Endothelial cell of hepatic sinusoid (primary cell): ENCODE results near the gene IL20RB.

Experiments
- in situ Hi-C: cut with HindIII; loops from 2 replicates; pipeline ENCODE4 v1.10.0; 2017; ENCODE audit warnings: low sequenced_read_pairs

Gene IL20RB, protein sequence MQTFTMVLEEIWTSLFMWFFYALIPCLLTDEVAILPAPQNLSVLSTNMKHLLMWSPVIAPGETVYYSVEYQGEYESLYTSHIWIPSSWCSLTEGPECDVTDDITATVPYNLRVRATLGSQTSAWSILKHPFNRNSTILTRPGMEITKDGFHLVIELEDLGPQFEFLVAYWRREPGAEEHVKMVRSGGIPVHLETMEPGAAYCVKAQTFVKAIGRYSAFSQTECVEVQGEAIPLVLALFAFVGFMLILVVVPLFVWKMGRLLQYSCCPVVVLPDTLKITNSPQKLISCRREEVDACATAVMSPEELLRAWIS

DNA sequence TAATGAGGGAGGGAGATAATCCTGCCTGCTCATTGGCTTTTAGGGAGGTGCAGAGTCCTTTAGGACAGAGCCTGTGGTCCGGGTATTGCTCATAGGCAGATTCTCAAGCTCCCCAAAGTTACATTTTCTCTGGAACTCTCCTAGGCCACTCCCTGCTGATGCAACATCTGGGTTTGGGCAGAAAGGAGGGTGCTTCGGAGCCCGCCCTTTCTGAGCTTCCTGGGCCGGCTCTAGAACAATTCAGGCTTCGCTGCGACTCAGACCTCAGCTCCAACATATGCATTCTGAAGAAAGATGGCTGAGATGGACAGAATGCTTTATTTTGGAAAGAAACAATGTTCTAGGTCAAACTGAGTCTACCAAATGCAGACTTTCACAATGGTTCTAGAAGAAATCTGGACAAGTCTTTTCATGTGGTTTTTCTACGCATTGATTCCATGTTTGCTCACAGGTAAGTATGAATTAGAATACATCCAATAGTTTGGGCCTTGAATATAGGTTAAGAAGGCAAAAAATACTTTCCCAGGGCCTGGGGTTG is at the start of gene IL20RB:
Gene IL20RB (plus strand): TSS at position 233 of the 538 bp plus-strand sequence. CDS start 131 bp downstream, at position 364.
- in situ Hi-C loops: loop anchor here (5.0 kb wide), 1 partner anchor 34 kb away; no protein-coding TSS in a partner anchor

DNA sequence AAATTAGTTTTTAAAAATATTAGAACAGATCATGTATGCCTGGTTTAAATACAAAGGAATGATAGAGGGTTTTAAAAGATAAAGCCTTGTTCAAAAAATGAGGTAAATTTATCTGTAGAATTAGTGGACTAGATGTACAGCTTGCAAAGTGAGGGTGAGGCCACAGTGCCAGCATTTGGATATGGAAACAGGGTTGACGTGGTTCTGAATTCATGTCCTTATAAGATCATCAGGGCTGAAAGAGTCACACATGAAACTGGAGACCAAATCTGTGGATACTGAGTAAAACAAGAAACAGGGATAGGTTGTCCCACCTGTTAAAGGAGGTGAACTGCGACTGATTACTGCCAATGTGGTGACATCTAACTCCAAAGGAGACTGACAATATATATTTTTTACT is 49.5 kb upstream of the IL20RB start:
- in situ Hi-C loops: no loop called here

DNA sequence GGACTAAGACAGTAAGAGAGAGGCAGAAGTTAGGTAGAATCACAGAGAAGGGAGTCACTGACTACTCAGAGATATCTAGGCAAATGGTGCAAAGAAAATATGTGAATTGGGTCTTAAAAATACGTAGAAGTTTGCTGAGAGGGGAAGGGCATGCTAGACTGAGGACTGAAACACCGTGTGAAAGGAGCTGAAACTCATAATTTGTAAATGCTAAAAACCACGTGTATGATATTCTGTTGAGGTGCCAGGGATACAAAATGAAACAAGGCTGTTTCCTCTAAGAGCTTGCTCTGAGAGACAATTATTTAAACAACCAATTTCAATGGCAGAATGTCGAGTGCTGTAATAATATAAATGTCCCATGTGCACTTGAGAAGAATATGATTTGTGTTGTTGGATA is 48.6 kb upstream of the IL20RB start:
- in situ Hi-C loops: no loop called here

DNA sequence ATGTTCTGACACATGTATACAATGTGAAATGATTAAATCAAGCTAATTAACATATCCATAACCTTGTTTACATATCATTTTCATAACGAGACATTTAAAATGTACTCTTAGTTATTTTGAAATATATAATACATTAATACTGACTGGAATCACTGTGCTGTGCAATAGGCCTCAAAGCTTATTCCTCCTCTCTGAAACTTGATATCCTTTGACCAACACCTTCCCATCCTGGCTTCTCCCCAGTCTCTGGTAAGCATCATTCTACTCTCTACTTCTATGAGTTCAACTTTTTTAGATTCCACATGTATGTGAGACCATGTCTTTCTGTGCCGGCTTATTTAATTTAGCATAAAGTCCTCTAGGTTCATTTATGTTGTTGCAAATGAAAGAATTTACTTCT is 47.1 kb upstream of the IL20RB start:
- in situ Hi-C loops: loop anchor here (5.0 kb wide), 1 partner anchor 67 kb away; no protein-coding TSS in a partner anchor

DNA sequence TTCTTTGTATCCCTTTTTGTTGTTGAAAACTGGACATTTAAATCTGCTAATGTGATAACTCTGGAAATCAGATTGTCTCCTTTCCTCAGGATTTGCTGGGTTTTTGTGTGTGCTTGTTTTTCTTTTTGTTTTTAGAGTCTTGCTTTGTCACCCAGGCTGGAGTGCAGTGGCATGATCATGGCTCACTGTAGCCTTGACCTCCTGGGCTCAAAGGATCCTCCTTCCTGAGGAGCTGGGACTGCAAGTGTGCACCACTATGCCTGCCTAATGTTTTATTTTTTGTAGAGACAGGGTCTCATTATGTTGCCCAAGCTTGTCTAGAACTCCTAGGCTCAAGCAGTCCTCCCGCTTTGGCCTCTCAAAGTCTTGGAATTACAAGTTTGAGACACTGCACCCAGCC is 44.6 kb upstream of the IL20RB start:
- in situ Hi-C loops: loop anchor here (5.0 kb wide), 1 partner anchor 64 kb away; no protein-coding TSS in a partner anchor

DNA sequence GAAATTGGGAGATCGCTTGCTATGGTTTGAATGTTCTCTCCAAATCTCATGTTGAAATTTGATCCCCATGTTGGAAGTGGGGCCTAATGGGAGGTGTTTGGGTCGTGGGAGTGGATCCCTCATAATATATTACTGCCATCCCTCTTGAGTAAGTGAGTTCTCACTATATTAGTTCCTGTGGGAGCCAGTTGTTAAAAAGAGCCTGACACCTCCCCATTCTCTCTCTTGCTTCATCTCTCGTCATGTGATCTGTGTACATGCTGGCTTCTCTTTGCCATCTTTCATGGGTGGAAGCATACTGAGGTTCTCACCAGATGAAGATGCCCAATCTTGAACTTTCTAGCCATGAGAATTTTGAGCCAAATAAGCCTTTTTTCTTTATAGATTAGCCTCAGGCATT is 43.0 kb upstream of the IL20RB start:
- in situ Hi-C loops: loop anchor here (5.0 kb wide), 1 partner anchor 63 kb away; no protein-coding TSS in a partner anchor

DNA sequence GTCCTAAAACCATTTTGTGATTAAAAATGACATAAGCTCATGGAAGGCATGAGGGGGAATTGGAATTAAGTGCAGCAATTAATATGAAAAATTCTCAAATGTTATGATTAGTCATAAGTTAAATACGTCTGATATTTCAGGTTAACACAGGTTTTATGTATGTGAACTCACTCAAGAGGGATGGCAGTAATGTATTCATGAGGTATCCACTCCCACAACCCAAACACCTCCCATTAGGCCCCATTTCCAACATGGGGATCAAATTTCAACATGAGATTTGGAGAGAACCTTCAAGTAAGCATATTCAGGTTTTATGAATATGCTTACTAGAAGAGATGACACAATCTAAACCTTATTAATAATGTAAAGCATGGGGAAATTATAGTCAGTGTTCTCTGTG is 41.6 kb upstream of the IL20RB start:
- in situ Hi-C loops: no loop called here

DNA sequence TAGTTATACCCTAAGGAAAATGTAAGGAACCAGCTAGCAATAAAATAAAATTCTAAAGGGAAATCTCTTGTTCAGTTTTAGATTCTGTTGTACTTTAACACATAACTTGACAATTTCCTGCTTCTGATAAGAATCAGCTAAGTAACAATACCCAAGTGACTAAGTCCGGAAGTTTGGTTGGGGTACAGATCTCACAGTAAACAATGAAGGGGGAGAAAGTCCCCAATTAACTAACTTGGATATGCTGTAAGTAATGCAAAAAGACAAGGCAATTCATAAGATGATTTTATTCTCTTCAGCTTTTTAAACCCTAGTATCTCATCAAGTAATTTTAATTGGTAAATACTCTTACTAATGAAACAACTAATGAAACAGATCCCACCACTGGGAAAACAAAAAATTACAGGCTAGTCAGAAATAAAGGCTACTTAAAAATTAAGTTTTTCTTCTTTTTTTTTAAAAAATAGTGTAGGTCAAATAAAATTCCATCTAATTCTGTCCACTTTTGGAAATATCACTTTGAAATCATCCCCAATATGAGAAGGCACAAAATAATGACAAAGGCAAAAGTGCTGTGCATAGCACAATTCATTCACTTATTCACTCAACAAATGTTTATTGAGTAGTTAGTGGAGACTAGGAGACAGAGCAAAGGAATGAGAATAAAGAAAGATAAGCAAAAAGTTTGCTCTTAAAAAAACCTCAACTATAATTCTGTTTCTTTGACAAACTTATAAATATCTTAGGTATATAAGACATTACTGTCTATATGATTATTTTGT is 37.8 kb upstream of the IL20RB start:
- in situ Hi-C loops: no loop called here

DNA sequence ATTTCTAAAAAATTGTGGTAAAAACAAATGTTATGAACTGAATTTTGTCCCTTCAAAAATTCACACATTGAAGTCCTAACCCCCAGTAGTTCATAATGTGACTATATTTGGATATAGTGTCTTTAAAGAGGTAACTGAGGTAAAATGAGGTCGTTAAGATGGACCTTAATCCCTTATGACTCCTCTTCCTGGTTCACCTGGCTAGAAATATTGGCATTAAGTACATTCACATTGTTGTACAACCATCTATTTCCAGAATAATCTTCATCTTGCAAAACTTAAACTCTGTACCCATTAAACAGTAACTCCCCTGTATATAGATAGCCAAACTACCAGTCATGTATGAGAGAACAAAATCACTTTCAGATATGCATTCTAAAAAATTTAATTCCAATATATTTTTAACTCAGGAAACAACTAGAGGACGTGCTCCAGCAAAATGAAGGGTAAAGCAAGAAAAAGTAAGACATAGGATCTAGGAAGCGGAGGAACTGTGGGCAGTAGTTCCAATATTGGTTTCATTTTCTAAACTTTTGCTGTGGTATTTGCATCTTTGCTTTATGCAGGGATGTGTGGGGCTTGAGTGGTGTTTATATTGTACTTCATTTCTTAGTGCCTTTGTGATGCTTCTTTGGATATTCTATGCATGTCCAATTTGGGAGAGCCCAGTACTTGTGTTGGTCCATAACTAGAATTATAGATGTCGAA is 36.7 kb upstream of the IL20RB start:
- in situ Hi-C loops: no loop called here

DNA sequence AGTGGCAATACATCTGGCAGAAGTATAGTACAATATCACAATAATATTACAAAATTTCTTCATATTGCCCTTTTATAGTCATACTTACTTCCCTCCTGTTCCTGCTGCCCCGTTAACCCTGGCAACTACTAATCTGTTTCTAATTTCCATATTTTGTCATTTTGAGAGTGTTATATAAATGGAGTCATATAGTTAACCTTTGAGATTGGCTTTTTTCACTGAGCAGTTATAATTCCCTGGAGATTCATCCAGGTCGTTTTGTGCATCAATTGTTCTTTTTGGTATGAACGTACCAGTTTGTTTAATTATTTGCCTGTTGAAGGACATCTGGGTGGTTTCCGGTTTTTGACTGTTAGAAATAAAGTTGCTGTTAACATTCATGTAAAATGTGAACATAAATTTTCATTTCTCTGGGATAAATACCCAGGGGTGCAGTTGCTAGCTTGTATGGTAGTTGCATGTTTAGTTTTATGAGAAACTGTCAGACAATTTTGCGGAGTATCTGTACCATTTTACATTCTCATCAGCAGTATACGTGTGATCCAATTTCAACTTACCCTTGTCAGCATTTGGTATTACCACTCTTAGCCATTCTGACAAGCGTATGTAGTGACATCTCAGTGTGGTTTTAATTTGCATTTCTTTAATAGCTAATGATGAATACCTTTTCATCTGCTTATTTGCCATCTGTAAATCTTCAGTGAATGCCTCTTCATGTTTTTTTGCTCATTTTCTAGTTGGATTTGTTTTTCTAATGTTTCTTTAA is 32.2 kb upstream of the IL20RB start:
- in situ Hi-C loops: no loop called here

DNA sequence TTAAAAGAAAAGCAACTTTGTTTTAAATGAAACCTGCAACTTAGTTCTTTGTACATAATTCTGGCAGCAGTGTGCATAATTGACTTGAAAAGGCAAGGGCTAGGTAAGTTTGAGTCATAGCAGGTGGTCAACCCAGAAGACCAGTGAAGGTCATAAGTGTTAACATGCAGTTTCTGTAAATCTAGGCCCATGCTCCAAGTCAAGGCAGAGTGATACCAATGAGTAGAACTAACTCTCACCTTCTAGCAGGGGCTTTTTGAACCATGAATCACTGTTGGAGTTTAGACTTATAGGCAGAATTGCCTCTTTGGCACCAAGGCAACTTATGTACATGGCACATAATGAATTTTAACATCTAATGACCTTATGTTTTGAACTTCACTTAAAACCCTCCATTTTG is 29.5 kb upstream of the IL20RB start:
- in situ Hi-C loops: no loop called here

DNA sequence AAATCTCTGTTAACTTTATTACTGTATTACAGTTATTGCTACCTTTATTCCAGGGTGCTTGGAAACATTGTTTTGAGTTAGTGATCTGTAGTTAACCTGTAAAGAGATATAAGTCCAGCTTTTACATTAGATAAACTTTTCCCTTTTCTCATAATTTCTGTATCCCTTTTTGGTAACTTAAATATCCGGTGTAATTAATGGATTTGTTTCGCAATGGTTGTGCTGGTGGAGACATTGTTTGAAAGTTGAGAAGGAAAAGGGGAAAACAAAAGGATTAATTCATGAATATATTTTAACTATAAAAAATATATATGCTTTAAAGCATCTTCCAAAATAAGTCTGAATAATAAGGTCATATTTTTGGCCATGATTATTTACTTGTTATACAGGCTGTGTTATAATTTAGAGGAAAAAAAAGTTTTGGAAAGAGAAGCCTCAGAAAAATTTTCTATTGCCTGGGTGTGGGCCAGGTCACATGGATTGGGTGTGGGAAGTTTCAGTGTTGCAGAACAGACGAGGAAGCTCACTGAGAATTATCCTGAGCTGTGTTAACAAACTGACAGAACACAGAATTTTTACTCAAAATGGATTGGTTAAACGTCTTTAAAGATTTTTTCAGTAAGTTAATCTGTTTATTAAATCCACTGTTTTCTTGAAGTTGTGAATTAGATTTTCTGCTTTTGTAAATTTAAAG is 27.7 kb upstream of the IL20RB start:
- in situ Hi-C loops: no loop called here

DNA sequence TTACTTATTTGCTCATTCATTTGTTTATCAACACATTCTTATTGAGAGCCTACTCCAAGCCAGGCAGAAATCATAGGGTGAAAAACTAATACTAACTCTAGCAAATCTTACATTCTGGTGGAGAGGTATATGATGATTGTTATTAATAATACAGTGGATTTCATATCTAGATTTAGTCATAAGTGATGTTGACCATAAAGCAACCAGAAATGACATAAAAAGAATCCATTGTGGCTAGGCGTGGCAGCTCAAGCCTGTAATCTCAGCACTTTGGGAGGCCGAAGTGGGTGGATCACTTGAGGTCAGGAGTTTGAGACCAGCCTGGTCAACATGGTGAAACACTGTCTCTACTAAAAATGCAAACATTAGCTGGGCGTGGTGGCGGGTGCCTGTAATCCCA is 26.2 kb upstream of the IL20RB start:
- in situ Hi-C loops: no loop called here

DNA sequence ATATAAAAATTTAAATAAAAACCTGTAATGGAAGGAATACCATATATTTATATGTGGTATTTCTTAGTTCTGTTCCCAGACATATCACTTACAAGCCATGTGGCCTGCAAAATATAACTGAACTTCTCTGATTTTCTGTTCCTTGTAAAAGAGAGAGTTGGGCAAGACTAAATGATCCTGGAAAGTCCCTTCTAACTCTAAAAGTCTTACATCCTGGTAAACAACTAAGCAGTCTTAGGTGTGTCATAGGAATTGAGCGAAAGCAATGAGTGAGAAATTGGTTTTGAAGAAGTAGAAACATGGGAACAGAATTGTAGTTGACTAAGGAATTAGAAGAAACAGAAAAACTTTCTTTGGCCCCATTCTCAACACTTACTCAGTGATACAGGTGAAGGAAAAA is 25.3 kb upstream of the IL20RB start:
- in situ Hi-C loops: no loop called here

DNA sequence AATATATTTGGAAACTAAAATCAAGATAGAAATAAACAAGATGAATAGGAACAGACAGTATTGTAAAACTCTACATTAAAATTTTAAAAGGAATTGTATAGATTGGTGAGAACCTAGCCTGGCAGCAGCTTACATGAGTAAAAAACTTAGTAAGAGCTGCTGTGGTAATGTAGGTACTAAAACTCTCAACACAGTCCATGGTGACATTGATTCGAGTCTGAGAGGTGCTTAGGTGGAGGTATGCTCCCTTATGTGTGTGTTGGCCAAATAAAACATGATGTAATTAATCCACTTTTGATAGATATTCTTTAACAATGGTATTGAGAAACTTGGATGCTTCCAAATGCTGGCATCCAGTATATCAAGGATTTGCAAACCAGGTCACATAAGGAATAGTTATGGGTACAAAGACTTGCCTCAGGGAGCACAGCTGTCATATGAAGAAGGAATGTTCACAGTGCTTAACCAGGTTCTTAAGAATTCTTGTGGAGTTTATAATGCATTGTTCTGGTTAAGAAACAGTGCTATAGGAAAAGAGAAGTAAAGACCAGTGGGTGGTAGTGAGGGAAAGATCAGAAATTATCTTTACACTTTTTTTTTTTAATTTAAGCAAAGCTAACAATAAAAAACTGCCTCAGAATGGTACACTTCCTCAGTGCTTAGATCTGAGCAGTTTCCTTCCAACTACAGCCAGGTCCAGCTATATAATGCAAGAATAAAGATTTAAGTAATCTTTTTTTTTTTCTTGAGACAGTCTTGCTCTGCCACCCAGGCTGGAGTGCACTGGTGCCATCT is 24.6 kb upstream of the IL20RB start:
- in situ Hi-C loops: no loop called here

DNA sequence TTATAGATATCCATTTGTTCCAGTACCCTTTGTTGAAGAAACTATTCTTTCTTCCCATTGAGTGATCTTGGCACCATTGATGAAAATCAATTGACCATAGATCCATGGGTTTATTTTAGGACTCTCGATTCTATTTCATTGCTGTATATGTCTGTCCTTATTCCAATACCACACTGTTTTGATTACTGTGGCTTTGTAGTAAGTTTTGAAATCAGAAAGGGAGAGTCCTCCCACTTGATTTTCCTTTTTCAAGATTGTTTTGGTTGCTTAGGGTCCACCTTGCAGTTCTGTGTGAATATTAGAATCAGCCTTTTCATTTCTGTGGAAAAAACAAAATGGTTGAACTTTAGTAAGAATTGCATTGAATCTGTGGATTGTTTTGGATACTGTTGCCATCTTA is 20.6 kb upstream of the IL20RB start:
- in situ Hi-C loops: loop anchor here (5.0 kb wide), 3 partner anchors 50 to 105 kb away; partner anchors contain the start of gene NCK1

DNA sequence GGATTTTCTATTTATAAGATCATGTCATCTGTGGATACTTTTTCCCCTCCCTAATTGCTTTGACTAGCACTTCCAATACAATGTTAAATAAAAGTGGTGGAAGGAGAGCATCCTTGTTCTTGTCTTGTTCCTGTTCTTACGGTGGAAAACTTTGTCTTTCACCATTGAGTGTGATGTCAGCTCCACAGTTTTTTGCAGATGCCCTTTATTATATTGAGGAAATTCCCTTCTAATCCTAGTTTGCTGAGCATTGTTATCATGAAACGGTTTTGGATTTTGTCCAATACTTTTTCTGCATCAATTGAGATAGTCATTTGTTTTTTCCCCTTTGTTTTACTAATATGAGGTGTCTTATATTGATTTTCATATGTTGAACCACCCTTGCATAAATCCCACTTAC is 19.9 kb upstream of the IL20RB start:
- in situ Hi-C loops: loop anchor here (5.0 kb wide), 3 partner anchors 51 to 106 kb away; partner anchors contain the start of gene NCK1

DNA sequence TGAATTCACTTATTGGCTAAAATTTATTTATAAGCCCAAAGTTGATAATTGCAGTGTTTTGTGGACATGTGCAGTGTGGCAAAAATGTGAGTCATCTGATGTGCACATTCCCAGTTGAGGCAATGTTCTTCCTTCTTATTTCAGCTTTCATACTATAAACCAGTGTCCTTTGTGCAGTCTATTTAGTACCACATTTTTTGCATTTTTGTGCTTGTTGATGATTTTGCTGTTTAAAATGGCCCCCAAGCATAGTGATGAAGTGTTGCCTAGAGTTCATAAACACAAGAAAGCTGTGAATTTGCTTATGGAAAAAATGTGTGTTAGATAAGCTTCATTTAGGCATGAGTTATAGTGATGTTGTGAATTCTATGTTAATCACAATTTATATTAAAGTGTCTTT is 19.4 kb upstream of the IL20RB start:
- in situ Hi-C loops: loop anchor here (5.0 kb wide), 3 partner anchors 51 to 106 kb away; partner anchors contain the start of gene NCK1

DNA sequence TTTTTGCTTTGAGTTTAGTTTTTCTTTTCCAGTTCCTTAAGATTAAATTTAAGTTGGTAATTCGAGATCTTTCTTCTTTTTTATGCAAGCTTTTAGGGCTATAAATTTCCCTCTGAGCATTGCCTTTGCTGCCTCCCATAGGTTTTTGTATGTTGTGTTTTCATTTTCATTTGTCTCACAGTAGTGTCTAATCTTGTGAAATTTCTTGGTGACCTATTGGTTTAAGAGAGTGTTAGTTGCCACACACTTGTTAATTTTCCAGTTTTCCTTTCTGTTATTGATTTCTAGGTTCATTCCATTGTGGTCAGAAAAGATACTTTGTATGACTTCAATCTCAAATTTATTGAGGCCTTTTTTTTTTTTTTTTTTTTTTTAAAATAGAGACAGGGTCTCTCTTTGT is 18.3 kb upstream of the IL20RB start:
- in situ Hi-C loops: loop anchor here (5.0 kb wide), 3 partner anchors 52 to 107 kb away; partner anchors contain the start of gene NCK1
